A549 (cell line): ENCODE data around the gene ADCY2. TPM values are rescaled to one million over a fixed set of nuclear protein-coding genes. Genes with fewer than 3 reads are reported as not detected.

ENCODE experiments used
- ATAC-seq, 2 experiments: fragments of 200-7000 bp in 1 of 2; fragments of >200 bp in 1 of 2; cut with Nextera tagmentation in 1 of 2; cut with Tn5 transposase in 1 of 2; 3 replicates each; pipeline versions ENCODE4 v1.8.0 to v1.9.1; 2018 to 2020; ENCODE audit warnings: mild to moderate bottlenecking in 1 of 2, moderate library complexity in 1 of 2
- CTCF ChIA-PET: fragments of 300-600 bp; sonication (Branson Sonifier 250); formaldehyde crosslinking; extraction: SDS; loops from one replicate; lab custom pipeline; 2021; ENCODE audit warnings: antibody characterized with exemption, inconsistent platforms; lab: Yijun Ruan, JAX
- POLR2A ChIA-PET: fragments of 350-600 bp; formaldehyde crosslinking; extraction: SDS; loops from one replicate; lab custom pipeline; 2021; ENCODE audit warnings: antibody characterized with exemption, inconsistent platforms; lab: Yijun Ruan, JAX
- DNase-seq, 2 experiments: peaks; one replicate each; pipeline versions ENCODE4 v3.0.0 to v3.0.0-alpha.2; 2011 to 2016; ENCODE audit warnings: low read depth in 1 of 2, low spot score in 1 of 2
- FAIRE-seq: peaks from 2 replicates; lab custom pipeline; 2011; peaks lifted over from hg19 to GRCh38; lab: Jason Lieb, UNC
- H3K27ac ChIP-seq, 2 experiments: fragments of >200 bp; sonication (Bioruptor Twin); formaldehyde crosslinking; 3 replicates each; pipeline ENCODE4 v1.5.1; 2016 to 2017
- H3K4me1 ChIP-seq: fragments of >200 bp; sonication (Bioruptor Twin); formaldehyde crosslinking; 3 replicates; pipeline ENCODE4 v1.6.1; 2016
- H3K4me2 ChIP-seq: fragments of >200 bp; sonication (Bioruptor Twin); formaldehyde crosslinking; 3 replicates; pipeline ENCODE4 v1.6.1; 2016
- H3K4me3 ChIP-seq: fragments of >200 bp; sonication (Bioruptor Twin); formaldehyde crosslinking; 3 replicates; pipeline ENCODE4 v1.5.1; 2016
- H3K9me3 ChIP-seq: fragments of >200 bp; sonication (Bioruptor Twin); formaldehyde crosslinking; 3 replicates; pipeline ENCODE4 v1.6.1; 2016
- ATOH8 ChIP-seq: fragments of 250-450 bp; sonication (Bioruptor Pico); IDR thresholded peaks from 2 replicates; pipeline ENCODE4 v1.5.0; 2020; ENCODE audit warnings: low read depth, mild to moderate bottlenecking, moderate library complexity
- BCL3 ChIP-seq: fragments of >200 bp; sonication (Bioruptor Twin); formaldehyde crosslinking; IDR thresholded peaks from 3 replicates; pipeline ENCODE4 v1.6.1; 2016
- BHLHE40 ChIP-seq: IDR thresholded peaks from 2 replicates; pipeline ENCODE4 v1.6.1; 2012; ENCODE audit warnings: low read depth, low read length, inconsistent platforms
- CBX8 ChIP-seq: fragments of 200-600 bp; sonication (generic); IDR thresholded peaks from 2 replicates; pipeline ENCODE4 v1.6.1; 2016
- CEBPB ChIP-seq, 2 experiments: fragments of >200 bp in 1 of 2; sonication (Bioruptor Twin) in 1 of 2; formaldehyde crosslinking in 1 of 2; IDR thresholded peaks; 2 replicates each; pipeline ENCODE4 v1.6.1; 2012 to 2016
- CHD2 ChIP-seq: fragments of 150-350 bp; IDR thresholded peaks from 2 replicates; pipeline ENCODE4 v1.6.1; 2014; ENCODE audit warnings: low read length; ENCODE audit not compliant: partially characterized antibody
- EP300 ChIP-seq, 2 experiments: fragments of >200 bp; sonication (Bioruptor Twin); formaldehyde crosslinking; IDR thresholded peaks; 2 replicates in 1 of 2; 3 replicates in 1 of 2; pipeline ENCODE4 v1.6.1; 2016 to 2017
- FOSL2 ChIP-seq, 2 experiments: fragments of 450-650 bp in 1 of 2; fragments of >200 bp in 1 of 2; sonication (Bioruptor Twin) in 1 of 2; formaldehyde crosslinking; IDR thresholded peaks; 2 replicates each; pipeline versions ENCODE4 v1.5.0 to v1.6.1; 2016 to 2020; ENCODE audit warnings: mild to moderate bottlenecking in 1 of 2, moderate library complexity in 1 of 2
- FOXS1 ChIP-seq: fragments of 250-450 bp; sonication (Bioruptor Pico); IDR thresholded peaks from 2 replicates; pipeline ENCODE4 v1.5.0; 2020; ENCODE audit warnings: mild to moderate bottlenecking, moderate library complexity
- HES2 ChIP-seq: fragments of >200 bp; sonication (Bioruptor Twin); formaldehyde crosslinking; IDR thresholded peaks from 2 replicates; pipeline ENCODE4 v1.6.1; 2016
- HEYL ChIP-seq: fragments of 250-450 bp; sonication (Bioruptor Pico); IDR thresholded peaks from 2 replicates; pipeline ENCODE4 v1.8.0; 2021; ENCODE audit warnings: mild to moderate bottlenecking, moderate library complexity
- HMGXB4 ChIP-seq: fragments of 250-450 bp; sonication (Bioruptor Pico); IDR thresholded peaks from 2 replicates; pipeline ENCODE4 v1.5.0; 2021; ENCODE audit warnings: mild to moderate bottlenecking, moderate library complexity, borderline replicate concordance
- JUN ChIP-seq, 2 experiments: fragments of >200 bp; sonication (Bioruptor Twin); formaldehyde crosslinking; IDR thresholded peaks; 2 replicates in 1 of 2; 3 replicates in 1 of 2; pipeline ENCODE4 v1.6.1; 2016 to 2017
- JUNB ChIP-seq: fragments of >200 bp; sonication (Bioruptor Twin); formaldehyde crosslinking; IDR thresholded peaks from 2 replicates; pipeline ENCODE4 v1.6.1; 2016
- KDM1A ChIP-seq: fragments of 200-600 bp; sonication (generic); IDR thresholded peaks from 2 replicates; pipeline ENCODE4 v1.6.1; 2016; ENCODE audit warnings: low read depth, mild to moderate bottlenecking
- MAFK ChIP-seq: fragments of 450-650 bp; IDR thresholded peaks from 2 replicates; pipeline ENCODE4 v1.6.1; 2014; ENCODE audit not compliant: partially characterized antibody
- MAZ ChIP-seq: fragments of 150-350 bp; IDR thresholded peaks from 2 replicates; pipeline ENCODE4 v1.6.1; 2014; ENCODE audit warnings: antibody characterized with exemption, low read depth, low read length, borderline replicate concordance
- NFE2L2 ChIP-seq: fragments of 150-350 bp; conservative IDR thresholded peaks from 2 replicates; pipeline ENCODE4 v1.6.1; 2014; ENCODE audit warnings: low read length
- NR3C1 ChIP-seq: fragments of >200 bp; sonication (Bioruptor Twin); formaldehyde crosslinking; IDR thresholded peaks from 3 replicates; pipeline ENCODE4 v1.6.1; 2017
- PBX3 ChIP-seq: IDR thresholded peaks from 2 replicates; pipeline ENCODE4 v1.6.1; 2012
- PHF8 ChIP-seq: fragments of 200-600 bp; sonication (generic); IDR thresholded peaks from 2 replicates; pipeline ENCODE4 v1.6.1; 2016; ENCODE audit warnings: low read depth, mild to moderate bottlenecking, antibody characterized with exemption, moderate library complexity, borderline replicate concordance
- POLR2A ChIP-seq: IDR thresholded peaks from 2 replicates; pipeline ENCODE4 v1.6.1; 2012; ENCODE audit warnings: mild to moderate bottlenecking, low read length
- POLR2AphosphoS2 ChIP-seq: conservative IDR thresholded peaks from 2 replicates; pipeline ENCODE4 v1.6.1; 2012; ENCODE audit warnings: low read length, improper control_type of control experiment, inconsistent platforms
- RARB ChIP-seq: fragments of 250-450 bp; sonication (Bioruptor Pico); IDR thresholded peaks from 2 replicates; pipeline ENCODE4 v1.8.0; 2021; ENCODE audit warnings: mild to moderate bottlenecking, moderate library complexity
- RCOR1 ChIP-seq: fragments of 150-350 bp; IDR thresholded peaks from 2 replicates; pipeline ENCODE4 v1.6.1; 2014; ENCODE audit warnings: antibody characterized with exemption, low read length, low read depth
- RFX5 ChIP-seq: fragments of 450-650 bp; IDR thresholded peaks from 2 replicates; pipeline ENCODE4 v1.7.1; 2014; ENCODE audit warnings: antibody characterized with exemption, mild to moderate bottlenecking, moderate library complexity
- RNF2 ChIP-seq: fragments of 200-600 bp; sonication (generic); IDR thresholded peaks from 2 replicates; pipeline ENCODE4 v1.6.1; 2016; ENCODE audit warnings: low read depth, mild to moderate bottlenecking, antibody characterized with exemption, moderate library complexity, borderline replicate concordance
- SREBF2 ChIP-seq: fragments of 450-650 bp; IDR thresholded peaks from 2 replicates; pipeline ENCODE4 v1.6.1; 2014; ENCODE audit warnings: mild to moderate bottlenecking, moderate library complexity
- TFCP2L1 ChIP-seq: fragments of 250-450 bp; sonication (Bioruptor Pico); IDR thresholded peaks from 2 replicates; pipeline ENCODE4 v1.5.0; 2021; ENCODE audit warnings: mild to moderate bottlenecking
- TP53 ChIP-seq: fragments of 250-450 bp; sonication (Bioruptor Pico); IDR thresholded peaks from 2 replicates; pipeline ENCODE4 v1.5.0; 2021; ENCODE audit warnings: mild to moderate bottlenecking, moderate library complexity
- ZC3H11A ChIP-seq: fragments of 450-650 bp; IDR thresholded peaks from 2 replicates; pipeline ENCODE4 v1.6.1; 2014; ENCODE audit warnings: antibody characterized with exemption, mild to moderate bottlenecking
- WGBS: methylation state at CpG from one replicate; pipeline ENCODE4 v1.1.6; 2017; ENCODE audit errors: missing lambda C conversion rate; 5-methylcytosine and 5-hydroxymethylcytosine counted together
- polyA plus RNA-seq, 4 experiments: library from polyadenylated mRNA; depleted of rRNA in 3 of 4; stranded (reverse); fragments of >200 nt; fragmentation: RNase III in 1 of 4; extraction: RNeasy Plus Mini Kit Qiagen cat#74134 plus additional on column Dnase treatment in 1 of 4; gene quantifications; 2 replicates in 3 of 4; 3 replicates in 1 of 4; pipeline ENCODE4 v1.2.3, GENCODE V29; 2011 to 2017
- TF ChIP-seq, protein P1 (sequence below): fragments of 150-350 bp; IDR thresholded peaks from 2 replicates; pipeline ENCODE4 v1.6.1; 2014; ENCODE audit warnings: low read depth, mild to moderate bottlenecking, low read length

ADCY2 gene
- polyA plus RNA-seq, 2 of the 4 experiments (the other 2 are of a cell fraction): not detected

DNA sequence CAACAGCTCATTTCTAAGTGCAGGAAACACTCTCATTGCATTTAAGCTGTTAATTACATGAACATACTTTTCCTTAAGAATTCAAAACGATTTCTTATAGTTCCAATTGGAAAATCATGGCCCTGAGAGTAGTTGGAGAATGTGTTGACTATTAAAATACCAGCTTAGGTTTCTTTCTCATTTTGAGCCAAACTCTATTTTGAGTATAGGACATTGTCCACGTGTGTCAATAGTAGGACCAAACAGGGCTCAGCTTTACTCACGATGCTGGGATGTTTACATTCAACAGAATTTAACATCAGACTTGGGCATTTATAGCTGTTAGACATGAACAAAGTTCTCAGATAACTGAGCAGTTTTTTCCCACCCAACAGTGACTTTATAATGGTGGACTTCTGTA is 39.6 kb downstream of the ADCY2 start:
- no peak overlapping the region for H3K27ac ChIP-seq
- no peak for DNase-seq
- ATAC-seq: no peak
- FAIRE-seq: no peak
- H3K9me3 ChIP-seq: no peaks in the 10 kb centered on the region; the same call in 2 of the 3 replicates
- no peaks in the 10 kb centered on the region for H3K4me1 ChIP-seq
- POLR2A ChIA-PET: no interaction called here
- H3K4me2 ChIP-seq: no peak overlapping the region
- CTCF ChIA-PET: no interaction called here
- no peak overlapping the region for H3K4me3 ChIP-seq
- no peak for TF ChIP-seq HMGXB4 (CRISPR knock-in tag)
- TF ChIP-seq TP53 (CRISPR knock-in tag): no peak
- no peak for TF ChIP-seq NFE2L2
- no peak for TF ChIP-seq ATOH8 (CRISPR knock-in tag)
- TF ChIP-seq FOSL2 (IDR thresholded peaks at IDR 0.05): no peak
- no peak for TF ChIP-seq FOSL2 (CRISPR knock-in tag; IDR thresholded peaks at IDR 0.05)
- TF ChIP-seq SREBF2: no peak
- TF ChIP-seq RNF2: no peak
- TF ChIP-seq JUNB: no peak
- no peak for TF ChIP-seq POLR2A
- no peak for TF ChIP-seq CHD2
- TF ChIP-seq RCOR1: no peak
- no peak for TF ChIP-seq CEBPB (IDR thresholded peaks at IDR 0.05)
- TF ChIP-seq RFX5: no peak
- no peak for TF ChIP-seq MAZ
- no peak for TF ChIP-seq RARB
- no peak for TF ChIP-seq PBX3
- TF ChIP-seq BHLHE40: no peak
- TF ChIP-seq BCL3: no peak
- TF ChIP-seq, all 56 proteins: peak for 0
- 3% methylated on average over 3 of the region's 3 CpGs for WGBS

DNA sequence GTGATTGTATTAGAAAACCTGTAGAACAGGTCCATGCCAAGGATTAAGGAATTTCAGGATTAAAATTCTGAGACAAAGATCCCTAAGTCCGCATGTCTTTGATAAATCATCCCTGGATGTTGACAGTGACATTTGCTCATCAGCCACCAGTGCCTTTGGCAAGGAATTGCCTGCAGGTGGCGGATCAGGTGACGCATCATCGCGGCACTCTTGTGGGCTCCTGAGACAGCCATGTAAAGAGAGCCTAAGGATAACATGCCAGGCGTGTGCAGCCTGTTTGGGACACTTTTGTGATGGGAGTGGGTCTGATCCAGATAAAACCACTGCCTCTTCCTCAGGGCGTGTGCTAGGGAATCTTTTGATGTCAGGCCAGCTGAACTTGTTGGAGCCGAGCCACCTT is 40.6 kb downstream of the ADCY2 start:
- no peak overlapping the region for H3K27ac ChIP-seq
- no peaks in the 10 kb centered on the region for H3K4me1 ChIP-seq
- H3K4me3 ChIP-seq: no peak overlapping the region
- H3K4me2 ChIP-seq: no peak overlapping the region
- ChIA-PET CTCF (no interaction called here), POLR2A (no interaction called here)
- FAIRE-seq (no peak), DNase-seq (no peak), ATAC-seq (no peak)
- TF ChIP-seq JUN (IDR thresholded peaks at IDR 0.05) (no peak), MAFK (no peak), HEYL (no peak), FOXS1 (CRISPR knock-in tag) (no peak), CBX8 (no peak), RARB (no peak), NR3C1 (no peak), PHF8 (no peak), POLR2AphosphoS2 (no peak), HES2 (no peak), PBX3 (no peak), KDM1A (no peak), FOSL2 (IDR thresholded peaks at IDR 0.05) (no peak), FOSL2 (CRISPR knock-in tag; IDR thresholded peaks at IDR 0.05) (no peak), CEBPB (IDR thresholded peaks at IDR 0.05) (no peak), EP300 (IDR thresholded peaks at IDR 0.05) (no peak), TFCP2L1 (no peak), ZC3H11A (no peak)
- TF ChIP-seq, protein P1, sequence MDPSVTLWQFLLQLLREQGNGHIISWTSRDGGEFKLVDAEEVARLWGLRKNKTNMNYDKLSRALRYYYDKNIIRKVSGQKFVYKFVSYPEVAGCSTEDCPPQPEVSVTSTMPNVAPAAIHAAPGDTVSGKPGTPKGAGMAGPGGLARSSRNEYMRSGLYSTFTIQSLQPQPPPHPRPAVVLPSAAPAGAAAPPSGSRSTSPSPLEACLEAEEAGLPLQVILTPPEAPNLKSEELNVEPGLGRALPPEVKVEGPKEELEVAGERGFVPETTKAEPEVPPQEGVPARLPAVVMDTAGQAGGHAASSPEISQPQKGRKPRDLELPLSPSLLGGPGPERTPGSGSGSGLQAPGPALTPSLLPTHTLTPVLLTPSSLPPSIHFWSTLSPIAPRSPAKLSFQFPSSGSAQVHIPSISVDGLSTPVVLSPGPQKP: no peak
- 49% methylated on average over 7 of the region's 8 CpGs for WGBS
- no peaks in the 10 kb centered on the region; the same call in 2 of the 3 replicates for H3K9me3 ChIP-seq
